HEK293T (cell line): ENCODE data around the gene TPO.

Source experiments
- ARNT ChIP-seq: fragments of 450-650 bp; IDR thresholded peaks from 2 replicates; pipeline ENCODE4 v1.6.1; 2017; ENCODE audit warnings: mild to moderate bottlenecking
- BHLHE40 ChIP-seq: fragments of 450-650 bp; IDR thresholded peaks from 2 replicates; pipeline ENCODE4 v1.6.1; 2016; ENCODE audit warnings: mild to moderate bottlenecking, moderate library complexity, borderline replicate concordance
- CTBP1 ChIP-seq: fragments of 450-650 bp; IDR thresholded peaks from 2 replicates; pipeline ENCODE4 v1.6.1; 2016; ENCODE audit warnings: borderline replicate concordance
- FOXA1 ChIP-seq: fragments of 450-650 bp; IDR thresholded peaks from 2 replicates; pipeline ENCODE4 v1.6.1; 2016; ENCODE audit warnings: mild to moderate bottlenecking
- FOXM1 ChIP-seq: fragments of 450-650 bp; IDR thresholded peaks from 2 replicates; pipeline ENCODE4 v1.6.1; 2017; ENCODE audit warnings: mild to moderate bottlenecking, borderline replicate concordance
- L3MBTL2 ChIP-seq: fragments of 450-650 bp; conservative IDR thresholded peaks from 2 replicates; pipeline ENCODE4 v1.6.1; 2016; ENCODE audit warnings: mild to moderate bottlenecking
- SP1 ChIP-seq: fragments of 450-650 bp; IDR thresholded peaks from 2 replicates; pipeline ENCODE4 v1.6.1; 2017
- TARDBP ChIP-seq: fragments of 450-650 bp; IDR thresholded peaks from 2 replicates; pipeline ENCODE4 v1.6.1; 2016
- TF ChIP-seq, protein P1 (sequence below): fragments of 450-650 bp; IDR thresholded peaks from 2 replicates; pipeline ENCODE4 v1.6.1; 2016

DNA sequence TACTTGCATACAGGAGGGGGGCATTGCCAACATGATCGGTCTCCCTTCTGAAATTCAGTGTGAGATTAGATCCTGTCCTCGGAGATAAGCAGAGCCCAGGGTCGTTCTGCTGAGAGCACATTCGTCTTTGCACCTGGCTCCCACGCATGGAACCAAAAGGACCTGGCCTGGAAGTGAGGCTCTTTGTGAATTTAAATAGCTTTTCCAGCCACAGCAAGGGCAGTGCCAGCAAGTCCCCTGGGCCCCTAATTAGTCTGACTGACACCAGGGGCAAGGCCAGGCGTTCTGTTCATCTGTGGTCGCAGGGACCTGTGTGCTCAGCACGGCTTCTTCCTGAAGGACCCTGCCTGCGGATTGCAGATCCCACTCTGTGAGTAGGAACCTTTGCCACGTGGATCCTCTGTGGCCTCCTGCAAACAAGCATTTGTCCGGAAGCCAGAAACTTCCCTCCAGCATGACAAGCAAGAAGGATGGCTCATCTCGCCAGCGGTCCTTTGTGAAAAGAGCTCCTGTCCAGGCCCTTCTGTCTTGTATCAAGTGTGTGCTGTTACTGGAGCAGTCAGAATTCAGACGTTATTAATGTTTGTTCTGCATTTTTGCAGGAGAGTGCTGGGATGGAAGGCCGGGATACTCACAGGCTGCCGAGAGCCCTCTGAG, 128.7 kb downstream of the TPO start:
- no peak for TF ChIP-seq CTBP1
- no peak for TF ChIP-seq TARDBP
- TF ChIP-seq BHLHE40 = no peak
- no peak for TF ChIP-seq SP1
- no peak for TF ChIP-seq FOXA1
- no peak for TF ChIP-seq FOXM1
- no peak for TF ChIP-seq L3MBTL2
- TF ChIP-seq, protein P1, sequence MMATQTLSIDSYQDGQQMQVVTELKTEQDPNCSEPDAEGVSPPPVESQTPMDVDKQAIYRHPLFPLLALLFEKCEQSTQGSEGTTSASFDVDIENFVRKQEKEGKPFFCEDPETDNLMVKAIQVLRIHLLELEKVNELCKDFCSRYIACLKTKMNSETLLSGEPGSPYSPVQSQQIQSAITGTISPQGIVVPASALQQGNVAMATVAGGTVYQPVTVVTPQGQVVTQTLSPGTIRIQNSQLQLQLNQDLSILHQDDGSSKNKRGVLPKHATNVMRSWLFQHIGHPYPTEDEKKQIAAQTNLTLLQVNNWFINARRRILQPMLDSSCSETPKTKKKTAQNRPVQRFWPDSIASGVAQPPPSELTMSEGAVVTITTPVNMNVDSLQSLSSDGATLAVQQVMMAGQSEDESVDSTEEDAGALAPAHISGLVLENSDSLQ = no peak
- TF ChIP-seq ARNT = no peak
